Measurements from ENCODE around the gene NFYC. TPM values are rescaled to one million over a fixed set of nuclear protein-coding genes. Genes with fewer than 3 reads are reported as not detected.

NFYC gene
- polyA plus RNA-seq, 12 donors: 50.9 to 81.8 (median 59.9) TPM; not detected in 1

DNA sequence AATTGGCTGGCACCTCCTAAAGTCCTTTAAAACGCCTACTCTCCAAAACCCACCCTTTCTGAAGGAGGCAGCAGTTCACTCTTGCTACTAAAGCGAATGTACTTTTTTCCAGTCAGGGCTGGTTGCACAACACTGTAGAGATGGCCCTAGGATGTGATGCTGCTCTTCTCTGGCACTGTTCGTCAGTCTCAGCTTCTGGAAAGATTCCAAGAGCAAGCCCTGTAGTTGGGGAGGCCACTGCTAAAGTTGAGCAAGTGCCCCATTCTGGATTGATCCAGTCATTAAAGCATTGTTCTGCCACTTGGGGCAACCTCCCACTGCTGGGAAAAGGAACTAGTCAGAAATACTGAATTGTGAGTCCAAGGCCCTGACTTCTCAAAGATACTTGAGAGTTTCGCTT lies 63.6 kb downstream of the NFYC start:
- DNase-seq: no peak

DNA sequence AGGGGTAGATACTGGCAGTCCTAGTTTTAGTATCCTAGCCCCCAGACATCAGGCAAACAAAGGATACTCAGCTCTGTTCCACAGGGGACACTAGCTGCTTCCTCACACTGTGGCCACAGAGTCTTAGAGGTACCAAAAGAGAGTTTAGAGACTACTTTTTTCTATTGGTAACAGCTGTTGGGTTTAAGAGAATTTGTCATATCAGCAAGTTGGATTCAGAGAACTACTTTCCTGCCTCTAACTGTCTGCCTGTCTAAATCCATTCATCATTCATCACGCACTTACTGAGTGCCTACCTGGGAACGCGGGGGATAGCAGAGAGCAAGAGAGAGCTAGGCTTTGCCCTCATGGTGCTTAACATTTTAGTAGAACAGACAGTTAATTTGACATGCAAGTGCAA lies 65.0 kb downstream of the NFYC start:
- no peak for DNase-seq

DNA sequence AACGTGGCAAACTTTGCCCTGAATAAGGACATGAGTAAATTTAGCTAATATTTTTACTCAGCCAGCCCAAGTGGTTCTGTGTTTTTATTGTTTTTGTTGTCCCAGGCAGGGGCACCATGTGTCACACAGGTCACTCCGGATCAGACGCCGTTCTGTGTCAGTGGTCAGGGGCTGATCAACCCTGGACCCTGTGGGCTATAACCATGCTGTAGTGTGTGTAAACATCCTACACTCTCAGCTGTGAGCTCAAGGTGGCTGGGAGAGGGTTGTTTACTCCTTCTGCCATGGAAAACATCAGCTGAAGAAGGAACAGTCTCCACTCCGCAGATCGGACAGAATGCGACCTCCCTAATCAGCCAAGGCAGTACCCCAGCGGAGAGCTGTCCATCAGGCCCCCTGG lies 65.6 kb downstream of the NFYC start:
- DNase-seq: no peak

DNA sequence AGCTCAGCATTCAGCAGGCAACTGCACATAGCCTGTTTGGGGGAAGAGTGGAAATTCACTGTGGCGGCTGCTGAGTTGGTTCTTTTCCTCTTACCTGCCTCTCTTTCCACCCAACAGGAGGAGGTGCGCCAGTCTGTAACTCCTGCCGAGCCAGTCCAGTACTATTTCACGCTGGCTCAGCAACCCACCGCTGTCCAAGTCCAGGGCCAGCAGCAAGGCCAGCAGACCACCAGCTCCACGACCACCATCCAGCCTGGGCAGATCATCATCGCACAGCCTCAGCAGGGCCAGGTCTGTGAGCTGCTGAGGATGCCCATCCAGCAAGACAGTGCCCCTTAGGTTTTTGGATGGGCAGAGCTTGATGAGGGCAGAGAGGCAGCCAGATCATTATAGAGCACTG lies 66.5 kb downstream of the NFYC start:
- DNase-seq: no peak

DNA sequence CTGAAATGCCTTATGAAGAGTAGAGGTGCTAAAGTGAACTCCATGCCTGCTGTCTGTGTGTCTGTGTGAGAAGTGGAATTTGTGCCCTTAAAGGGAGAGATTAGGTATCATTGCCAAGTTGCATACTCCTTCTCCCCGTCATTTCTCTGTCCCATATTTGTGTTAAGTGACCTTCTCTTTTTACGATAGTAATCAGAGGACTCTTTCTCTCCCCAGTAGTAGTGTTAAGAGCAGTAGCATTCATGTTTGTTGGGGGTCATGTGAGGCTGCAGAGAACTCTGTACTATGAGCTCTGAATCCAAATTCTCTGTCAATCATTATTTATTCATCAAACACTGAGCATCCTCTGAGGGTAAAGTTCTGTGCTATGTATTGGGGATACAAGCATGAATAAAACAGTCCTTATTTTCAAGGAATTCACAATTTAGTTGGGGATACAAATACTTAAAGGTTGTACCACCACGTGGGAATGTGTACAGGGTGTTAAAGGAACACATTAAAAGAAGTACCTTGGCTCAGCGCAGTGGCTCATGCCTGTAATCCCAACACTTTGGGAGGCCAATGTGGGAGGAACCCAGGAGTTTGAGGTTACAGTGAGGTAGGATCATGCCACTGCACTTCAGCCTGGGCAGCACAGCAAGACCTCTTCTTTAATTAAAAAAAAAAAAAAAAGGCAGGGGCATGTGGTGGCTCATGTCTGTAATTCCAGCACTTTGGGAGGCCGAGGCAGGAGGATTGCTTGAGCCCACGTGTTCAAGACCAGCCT lies 67.3 kb downstream of the NFYC start:
- DNase-seq: no peak

DNA sequence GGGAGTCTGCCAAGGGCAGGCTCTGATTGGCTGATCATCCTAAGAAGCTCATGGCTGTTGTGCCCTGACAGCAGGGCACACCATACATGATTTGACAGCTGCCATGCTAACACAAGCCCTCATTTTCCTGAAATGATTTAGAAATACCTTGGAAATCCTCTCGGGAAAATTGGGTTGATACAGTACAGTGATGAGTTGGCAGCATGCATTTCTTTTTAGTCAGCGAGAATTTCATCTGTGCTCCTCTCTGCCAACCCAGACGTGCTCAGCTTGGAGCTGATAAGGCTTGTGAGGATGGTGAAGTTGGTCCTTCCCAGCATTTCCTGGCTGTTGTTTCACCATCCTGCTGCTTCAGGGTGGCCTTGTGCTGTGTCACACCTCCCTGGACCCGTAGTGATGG lies 69.5 kb downstream of the NFYC start:
- DNase-seq: no peak

DNA sequence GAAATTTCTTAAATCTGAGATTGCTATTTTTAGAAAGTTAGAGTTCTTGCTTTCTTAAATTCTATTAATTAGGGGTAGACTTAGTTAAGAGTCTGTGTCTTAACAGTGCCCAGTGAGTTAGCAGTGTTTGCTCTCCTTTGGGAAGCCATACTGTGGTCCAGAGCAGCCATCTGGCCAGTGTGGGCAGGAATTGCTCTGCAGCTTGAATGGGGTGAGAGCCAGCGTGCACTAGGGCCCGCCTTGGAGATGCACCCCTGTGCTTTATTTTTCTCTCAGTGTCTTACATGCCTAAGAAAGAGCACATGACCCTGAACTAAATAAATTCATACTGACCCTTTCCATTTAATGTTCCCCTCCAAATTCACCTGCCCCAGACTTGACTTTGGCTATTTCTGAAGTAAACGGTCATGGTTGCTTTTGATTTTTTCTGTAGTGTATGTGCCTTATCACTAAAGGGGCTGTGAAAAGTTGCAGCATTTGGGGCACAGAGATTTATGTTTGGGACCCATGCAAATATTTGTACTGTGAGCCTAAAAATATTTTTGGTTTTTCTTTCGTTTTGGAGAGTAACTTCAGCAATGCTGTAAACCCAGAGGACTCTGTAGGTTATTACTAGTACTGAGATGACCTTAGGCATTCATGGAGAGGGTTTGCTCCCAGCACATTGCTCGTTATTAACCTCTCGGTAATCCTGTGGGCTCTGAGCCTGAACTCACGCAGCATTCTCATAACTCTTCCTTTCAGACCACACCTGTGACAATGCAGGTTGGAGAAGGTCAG lies 70.8 kb downstream of the NFYC start:
- no peak for DNase-seq

DNA sequence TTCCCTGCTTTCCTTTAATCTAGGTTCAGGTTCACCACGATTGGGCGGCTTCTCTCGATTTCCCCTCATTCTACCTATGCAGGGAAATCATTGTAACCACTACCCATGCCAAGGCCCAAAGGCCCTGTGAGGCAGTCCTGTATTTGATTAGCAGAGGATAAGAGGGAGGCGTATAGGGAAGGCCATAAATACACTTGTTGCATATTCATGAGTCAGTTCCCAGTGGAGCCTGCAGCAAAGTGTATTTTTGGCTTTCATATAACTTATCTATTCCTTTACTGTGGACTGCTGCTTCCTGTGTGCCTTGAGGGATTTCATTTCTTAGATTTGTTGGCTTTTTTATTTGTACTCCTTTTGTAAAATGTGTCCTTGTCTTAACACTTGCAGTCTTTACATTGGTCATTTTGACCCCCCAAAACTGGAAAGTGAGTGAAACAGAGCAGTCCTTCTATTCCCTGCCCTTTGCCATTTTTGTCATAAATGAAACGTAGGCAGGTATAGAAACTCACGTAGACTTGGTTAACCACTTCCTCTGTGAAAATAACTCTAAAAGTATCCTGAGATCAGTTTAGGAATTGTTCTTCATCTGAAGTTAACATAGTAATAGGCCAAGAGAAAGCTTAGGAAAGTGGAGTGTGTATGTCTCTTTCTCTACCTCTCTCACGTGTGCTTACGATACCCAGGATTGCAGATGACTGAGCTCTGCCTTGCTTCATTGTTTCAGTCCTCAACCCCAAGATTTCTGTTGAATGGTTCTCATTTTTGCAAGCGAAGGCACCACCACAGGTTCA lies 72.4 kb downstream of the NFYC start:
- DNase-seq: no peak

DNA sequence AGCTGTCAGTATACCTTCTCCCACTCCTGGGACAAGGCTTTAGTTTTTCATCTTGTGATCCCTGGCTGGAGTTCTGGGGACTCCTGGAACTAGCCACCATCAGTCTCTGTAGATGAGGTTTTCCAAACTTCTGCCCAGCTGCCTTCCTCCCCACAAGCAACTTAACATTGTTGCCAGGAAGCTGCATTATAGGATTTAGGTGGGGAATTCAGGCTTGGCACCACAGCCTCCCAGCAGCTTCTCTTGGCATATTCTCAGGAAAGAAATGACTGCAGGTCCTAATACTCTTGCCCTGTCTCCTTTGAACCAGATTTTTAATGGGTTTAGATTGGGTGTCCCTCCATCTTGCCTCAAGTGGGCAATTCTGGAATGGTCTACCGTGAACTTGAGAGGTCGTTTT lies 73.5 kb downstream of the NFYC start:
- DNase-seq: no peak

DNA sequence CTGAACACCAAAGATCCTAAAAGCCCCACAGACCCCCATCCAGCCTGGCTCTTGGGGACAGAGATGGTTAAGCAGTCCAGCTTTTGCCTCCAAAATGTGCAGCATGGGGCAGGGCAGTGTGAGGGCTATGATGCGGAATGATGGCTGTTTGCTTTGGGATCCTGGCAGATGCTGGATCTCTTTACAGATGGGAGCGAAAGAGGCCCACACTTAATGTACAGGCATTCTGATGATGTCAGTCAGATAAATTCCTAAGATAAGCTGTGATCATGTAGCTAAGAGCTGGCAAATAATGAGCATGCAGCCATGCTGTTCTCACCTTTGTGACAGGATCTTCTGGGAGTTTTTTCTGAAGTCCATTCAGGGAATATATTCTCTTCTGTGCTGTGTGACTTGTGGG lies 74.5 kb downstream of the NFYC start:
- no peak for DNase-seq

DNA sequence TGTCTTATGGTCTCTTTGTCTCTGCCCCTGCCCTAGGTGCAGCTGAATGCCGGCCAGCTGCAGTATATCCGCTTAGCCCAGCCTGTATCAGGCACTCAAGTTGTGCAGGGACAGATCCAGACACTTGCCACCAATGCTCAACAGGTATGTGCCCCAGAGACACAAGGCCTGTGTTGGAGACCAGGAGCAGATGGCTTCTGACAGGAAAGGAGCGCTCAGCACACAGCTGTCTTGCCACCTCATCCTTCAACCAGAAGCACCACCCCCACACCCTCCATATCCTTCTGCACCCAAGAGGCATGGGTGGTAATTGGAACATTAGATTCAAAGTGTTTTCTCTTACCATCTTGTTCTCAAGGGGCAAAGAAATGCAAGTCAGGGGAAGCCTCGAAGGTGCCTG lies 75.1 kb downstream of the NFYC start:
- DNase-seq: no peak

DNA sequence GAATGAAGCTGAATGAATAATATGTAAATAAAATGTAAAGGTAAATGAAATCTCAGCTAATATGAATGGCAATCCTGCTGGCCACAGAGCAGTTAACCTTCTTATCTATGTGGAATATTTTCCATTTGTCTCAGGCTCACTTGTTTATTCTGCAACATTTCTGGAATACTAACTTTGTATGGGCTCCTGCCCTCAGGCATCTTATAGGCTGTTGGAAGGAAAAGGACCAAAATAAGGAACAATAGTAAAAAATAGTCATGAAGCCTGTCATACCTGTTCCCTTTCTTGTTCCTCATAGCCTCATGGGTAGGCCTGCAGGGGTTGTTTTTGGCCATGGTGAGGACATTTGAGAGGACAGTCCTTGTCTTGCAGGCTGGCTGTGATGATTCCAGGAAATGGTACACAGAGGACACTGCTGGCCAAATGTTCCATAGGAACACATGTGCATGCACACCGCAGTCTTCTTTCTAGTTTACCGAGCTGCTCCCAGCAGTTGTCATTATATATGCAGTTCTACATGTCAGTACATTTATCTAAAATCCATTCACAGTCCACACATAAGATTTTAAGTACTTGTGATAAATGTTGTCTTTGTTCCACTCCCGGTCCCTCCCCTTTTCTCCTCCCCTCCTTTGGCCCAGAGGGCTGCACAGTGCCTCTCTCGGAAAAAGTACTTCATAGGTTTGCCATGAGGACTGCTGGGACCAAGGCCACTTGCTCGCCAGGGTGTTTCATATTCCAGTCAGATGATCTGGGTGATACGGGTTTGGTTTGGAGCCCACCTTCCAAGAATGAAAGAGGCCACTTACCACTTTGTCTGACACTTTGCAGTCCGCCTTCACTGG lies 76.9 kb downstream of the NFYC start:
- no peak for DNase-seq

DNA sequence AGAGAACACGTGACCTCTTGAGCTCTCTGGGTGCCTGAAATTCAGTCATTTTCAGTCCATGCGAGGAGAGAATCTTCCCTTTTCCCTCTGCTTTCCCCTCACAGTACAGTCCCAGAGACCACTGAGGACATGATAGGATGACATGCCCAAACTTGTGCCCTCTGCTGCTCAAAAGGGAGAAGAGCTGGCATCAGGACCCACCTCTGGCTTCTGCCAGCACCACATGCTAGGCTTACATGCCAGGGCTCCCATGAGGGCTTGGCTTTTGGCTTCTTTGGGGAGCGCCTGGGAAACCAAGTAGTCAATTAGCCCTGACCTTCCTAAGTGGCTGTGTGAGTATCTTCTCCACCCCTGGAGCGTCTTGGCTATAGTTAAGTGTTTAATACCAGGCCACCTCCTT lies 78.3 kb downstream of the NFYC start:
- DNase-seq: no peak

DNA sequence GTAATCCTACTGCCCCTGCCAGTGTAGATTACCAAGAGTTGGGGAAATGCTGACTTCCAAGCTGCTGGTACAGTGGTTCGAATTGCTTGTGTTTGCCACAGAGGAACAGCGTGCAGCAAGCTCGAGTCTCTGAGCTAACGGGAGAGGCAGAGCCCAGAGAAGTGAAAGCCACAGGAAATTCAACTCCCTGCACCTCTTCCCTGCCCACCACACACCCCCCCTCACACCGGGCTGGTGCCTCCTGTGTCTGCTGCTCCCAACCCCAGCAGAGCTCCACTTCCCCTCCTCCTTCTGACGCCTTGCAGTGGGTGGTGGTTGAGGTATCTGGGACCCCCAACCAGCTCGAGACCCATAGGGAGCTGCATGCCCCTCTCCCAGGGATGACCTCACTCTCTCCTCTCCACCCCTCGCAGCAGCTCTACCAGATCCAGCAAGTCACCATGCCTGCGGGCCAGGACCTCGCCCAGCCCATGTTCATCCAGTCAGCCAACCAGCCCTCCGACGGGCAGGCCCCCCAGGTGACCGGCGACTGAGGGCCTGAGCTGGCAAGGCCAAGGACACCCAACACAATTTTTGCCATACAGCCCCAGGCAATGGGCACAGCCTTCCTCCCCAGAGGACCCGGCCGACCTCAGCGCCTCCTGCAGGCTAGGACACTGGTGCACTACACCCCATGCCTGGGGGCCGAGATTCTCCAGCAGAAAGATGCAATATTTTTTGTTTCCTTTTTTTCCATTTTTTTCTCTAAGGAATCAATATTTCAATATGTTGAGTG lies 79.0 kb downstream of the NFYC start:
- no peak for DNase-seq

DNA sequence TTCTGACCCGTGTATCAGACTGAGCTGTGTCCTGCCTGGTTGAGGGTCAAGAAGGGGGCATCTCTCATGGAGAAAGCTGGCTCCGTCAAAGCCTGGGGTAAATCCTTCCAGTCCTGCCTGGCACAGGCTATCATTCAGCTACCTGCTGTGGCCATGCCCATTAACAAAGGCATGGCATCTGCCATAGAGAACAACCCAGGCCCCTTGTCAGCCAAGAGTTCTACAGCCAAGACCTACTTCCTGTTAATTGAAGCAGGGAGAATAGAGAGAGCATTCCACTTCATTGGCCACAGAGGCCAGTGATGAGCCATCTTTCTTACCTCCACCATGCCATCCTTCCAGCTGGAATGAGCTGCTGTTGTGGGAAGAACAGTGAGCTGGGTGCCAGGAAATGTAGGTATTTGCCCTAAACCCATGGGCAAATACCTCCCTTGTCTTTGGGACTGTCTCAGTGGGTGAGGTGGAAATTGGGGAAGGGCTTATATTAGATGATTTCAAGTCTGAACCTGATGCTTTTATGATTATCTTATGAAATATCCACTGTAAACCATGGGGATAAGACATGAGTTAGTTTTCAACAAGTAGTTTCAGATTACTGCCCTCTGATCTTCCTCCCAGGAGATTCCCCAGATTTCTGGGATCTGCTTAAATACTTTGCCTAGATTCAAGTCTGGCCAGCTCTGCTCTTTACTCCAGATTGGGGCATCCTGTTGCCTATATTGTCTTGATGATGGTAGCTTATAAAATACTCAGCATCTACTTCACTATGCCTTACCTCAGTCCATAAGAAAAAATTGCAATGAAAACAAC lies 80.8 kb downstream of the NFYC start:
- no peak for DNase-seq

DNA sequence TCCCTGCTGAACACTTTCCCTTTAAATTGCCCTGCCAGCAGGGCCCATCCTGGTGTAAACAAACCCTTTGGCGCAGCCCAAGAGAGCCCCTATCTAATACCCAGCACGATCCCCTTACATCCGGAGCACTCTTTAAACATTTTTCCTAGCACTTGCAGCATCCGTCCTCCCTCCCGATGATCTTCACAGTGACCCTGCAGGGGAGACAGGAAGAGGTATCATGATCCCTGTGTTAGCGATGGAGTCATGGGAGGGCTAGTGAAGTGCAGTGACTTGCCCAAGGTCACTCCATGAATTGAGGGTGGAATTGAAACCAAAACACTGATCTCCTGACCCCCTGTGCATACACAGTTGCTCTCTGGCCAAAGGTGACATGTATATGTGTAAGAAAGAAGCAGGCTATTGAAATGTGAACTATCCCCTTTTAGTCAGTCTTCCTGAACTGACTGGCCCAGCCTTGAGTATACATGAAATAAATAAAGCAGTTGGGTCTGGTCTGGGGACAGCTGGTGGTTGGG lies 82.3 kb downstream of the NFYC start:
- DNase-seq: no peak

DNA sequence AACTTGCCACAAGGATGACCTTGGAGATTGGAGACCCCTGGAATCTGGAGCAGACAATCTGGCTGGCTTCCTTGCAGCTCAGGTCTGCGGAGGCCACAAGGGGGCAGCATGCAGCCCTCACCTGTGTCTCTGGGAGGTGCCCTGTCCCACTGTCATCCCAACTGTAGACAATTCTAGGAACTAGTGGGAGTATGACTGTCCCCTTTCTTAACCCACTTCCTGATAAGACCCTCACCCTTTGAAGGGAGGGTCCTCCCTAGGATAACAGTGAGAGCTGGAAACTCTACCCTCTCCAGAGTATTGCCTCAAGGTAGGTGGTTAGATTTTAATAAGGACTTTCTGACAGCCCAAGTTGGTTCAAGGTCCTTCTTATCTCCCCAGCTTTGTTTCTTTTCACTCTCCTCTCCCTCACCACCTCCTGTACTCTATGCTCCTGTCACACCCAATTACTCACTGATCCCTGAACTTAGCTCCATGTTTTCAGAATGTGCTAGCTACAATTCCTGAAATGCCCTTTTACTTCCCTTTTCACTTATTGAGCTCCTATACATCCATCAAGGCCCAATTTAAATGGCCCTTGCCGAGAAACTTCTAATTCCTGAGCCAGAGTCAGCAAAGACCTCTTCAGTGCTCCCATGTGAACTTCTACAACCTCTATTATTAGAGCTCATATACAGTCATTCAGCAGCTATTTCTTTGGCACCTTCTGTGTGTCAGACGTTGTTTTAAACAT lies 82.9 kb downstream of the NFYC start:
- DNase-seq: peak; percentile 40

DNA sequence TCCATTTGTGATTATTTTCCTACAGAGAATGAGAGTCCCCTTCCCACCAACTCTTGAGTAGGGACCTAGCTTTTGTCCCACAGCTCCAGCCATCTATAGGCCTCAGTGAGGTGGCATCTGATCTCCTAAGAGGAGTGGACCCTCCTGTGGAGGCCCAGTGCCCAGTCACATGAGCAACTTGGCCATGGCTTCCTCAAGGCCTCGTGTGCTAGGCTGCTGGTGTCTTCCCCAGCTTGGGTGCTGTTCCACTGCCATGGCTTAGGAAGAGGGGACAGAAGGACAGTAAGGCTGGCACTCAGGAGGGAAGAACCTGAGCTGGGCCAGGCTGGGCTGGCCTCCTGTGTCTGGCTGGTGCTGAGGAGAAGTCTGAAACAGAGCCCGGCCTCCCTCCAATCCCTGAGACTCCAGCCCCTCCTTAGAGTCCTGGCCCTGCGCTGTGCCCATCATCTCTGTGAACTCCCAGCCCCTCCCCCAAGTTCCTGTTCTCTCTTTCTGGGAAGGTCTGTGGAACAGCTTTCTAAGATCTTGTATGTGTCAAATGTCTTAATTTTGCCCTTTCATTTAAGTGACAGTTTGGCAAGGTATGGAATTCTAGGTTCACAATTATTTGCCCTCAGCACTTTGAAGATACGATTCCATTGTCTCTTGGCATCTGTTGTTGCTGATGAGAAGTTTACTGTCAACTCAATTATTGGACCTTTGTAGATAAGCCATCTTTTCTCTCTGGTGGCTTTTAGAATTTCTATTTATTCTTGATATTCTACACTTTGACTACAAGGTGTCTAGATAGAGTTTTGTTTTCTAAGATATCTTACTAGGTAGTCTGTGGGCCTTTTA lies 85.0 kb downstream of the NFYC start:
- DNase-seq: no peak
